Right cardiac atrium (tissue), 5 donors: ENCODE data around the gene DNM3. TPM values are rescaled to one million over a fixed set of nuclear protein-coding genes. Genes with fewer than 3 reads are reported as not detected.

Experiments used
- ATAC-seq, 2 donors: fragments of 200-7000 bp; cut with Tn5 transposase; one replicate each; pipeline versions ENCODE4 v1.8.0 to v1.9.1; 2020; ENCODE audit warnings: moderate library complexity in 2 of 2, mild to moderate bottlenecking in 1 of 2
- DNase-seq, 3 donors: peaks; one replicate each; pipeline ENCODE4 v3.0.0-alpha.2; 2020
- H3K27ac ChIP-seq: one replicate; pipeline ENCODE4 v1.5.1; 2013; ENCODE audit warnings: mild to moderate bottlenecking, low read length, control low read depth, moderate library complexity
- H3K27me3 ChIP-seq: one replicate; pipeline ENCODE4 v1.6.1; 2013; ENCODE audit not compliant: control insufficient read depth, insufficient read depth
- H3K4me1 ChIP-seq: one replicate; pipeline ENCODE4 v1.6.1; 2013; ENCODE audit warnings: low read length; ENCODE audit not compliant: control insufficient read depth, insufficient read depth
- H3K4me3 ChIP-seq: one replicate; pipeline ENCODE4 v1.5.1; 2013; ENCODE audit warnings: low read length, control low read depth
- H3K9me3 ChIP-seq: one replicate; pipeline ENCODE4 v1.6.1; 2013; ENCODE audit warnings: low read length; ENCODE audit not compliant: control insufficient read depth
- WGBS: extraction: QIAGEN DNeasy Blood & Tissue Kit; methylation state at CpG from one replicate; pipeline ENCODE4 v1.1.7; 2013; 5-methylcytosine and 5-hydroxymethylcytosine counted together
- intact Hi-C, 4 donors: fragments of 100-400 bp; cut with DNase I; formaldehyde crosslinking; loops; one replicate each; pipeline versions ENCODE4 v1.11.0 to v1.14.0; 2022 to 2023
- polyA plus RNA-seq: library from polyadenylated mRNA; stranded (reverse); fragments of 200-250 nt; gene quantifications from one replicate; pipeline ENCODE4 v1.2.3, GENCODE V29; 2013
- total RNA-seq, 4 donors: library from RNA; stranded (reverse); fragmentation: NEBNext Ultra II Directional; extraction: Animal tissue kit (Norgen Biotek cat#: 25700); gene quantifications; one replicate each; pipeline ENCODE4 v1.2.1, GENCODE V29; 2021
- donor health status: healthy with polysubstance abuse.
- donor health status: DM: no; HTN: yes; CAD: no.
- donor health status: DM: no; HTN: no; CAD: no.
- donor health status: DM: no; HTN: yes; CAD: no; lungs with severe emphysema.
- donor health status: DM: yes; HTN: yes; CAD: no.

The DNM3 gene
- total and polyA plus RNA-seq, 5 donors = 1.5 to 2.2 (median 1.7) TPM

DNA sequence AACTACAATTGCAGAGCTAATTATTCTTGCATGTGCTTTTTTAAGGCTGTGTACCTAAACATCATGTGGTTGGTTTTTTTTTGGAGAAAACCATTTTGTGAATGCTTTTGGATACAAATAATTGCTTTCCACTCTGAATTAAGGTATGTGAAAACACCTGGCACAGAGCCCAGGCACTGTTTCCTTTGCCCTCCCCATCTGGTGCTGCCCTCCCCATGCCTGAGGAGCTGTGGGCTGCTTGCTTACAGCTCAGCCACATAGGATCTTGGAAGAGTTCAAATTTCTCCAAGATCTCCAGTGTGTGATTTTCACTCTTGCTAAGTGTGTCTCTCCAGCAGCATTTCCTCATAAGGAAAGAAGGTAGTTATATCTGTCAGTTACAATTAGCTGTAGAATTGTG lies 27.8 kb downstream of the DNM3 start:
- peak in 1 of 3 donors; percentile 31 for DNase-seq
- intact Hi-C loops = no loop called here
- no peak overlapping the region for H3K27ac ChIP-seq

DNA sequence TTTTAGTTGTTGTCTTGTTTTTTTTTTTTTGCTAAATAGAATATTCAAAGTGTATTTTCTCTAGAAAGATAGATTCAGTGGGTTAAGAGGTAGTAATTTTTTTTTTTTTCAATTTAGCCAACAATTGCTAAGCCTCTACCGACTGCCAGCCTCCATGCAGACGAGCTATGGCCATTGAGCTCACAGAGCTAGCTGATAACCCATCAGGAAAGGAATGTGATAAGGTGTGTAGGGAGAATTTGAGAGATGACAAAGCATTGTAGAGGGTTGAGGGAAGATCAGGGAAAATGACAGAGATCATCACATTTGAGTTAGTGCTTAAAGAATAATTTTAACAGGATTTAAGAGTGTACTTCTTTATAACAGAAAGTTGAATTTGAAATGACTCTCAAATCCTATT lies 30.6 kb downstream of the DNM3 start:
- intact Hi-C loops = no loop called here
- DNase-seq = no peak
- ATAC-seq = no peak
- 64% methylated on average over 2 of the region's 2 CpGs for WGBS
- Histone ChIP-seq H3K9me3 (no peaks in the 10 kb centered on the region), H3K27ac (no peak overlapping the region), H3K4me3 (no peak overlapping the region), H3K27me3 (no peaks in the 10 kb centered on the region), H3K4me1 (no peaks in the 10 kb centered on the region)

More for the DNA sequence above, 27.8 kb downstream of the DNM3 start:
- H3K4me3 ChIP-seq = no peak overlapping the region
- no peaks in the 10 kb centered on the region for H3K4me1 ChIP-seq
- H3K9me3 ChIP-seq = no peaks in the 10 kb centered on the region
- H3K27me3 ChIP-seq = no peaks in the 10 kb centered on the region
- no peak for ATAC-seq

DNA sequence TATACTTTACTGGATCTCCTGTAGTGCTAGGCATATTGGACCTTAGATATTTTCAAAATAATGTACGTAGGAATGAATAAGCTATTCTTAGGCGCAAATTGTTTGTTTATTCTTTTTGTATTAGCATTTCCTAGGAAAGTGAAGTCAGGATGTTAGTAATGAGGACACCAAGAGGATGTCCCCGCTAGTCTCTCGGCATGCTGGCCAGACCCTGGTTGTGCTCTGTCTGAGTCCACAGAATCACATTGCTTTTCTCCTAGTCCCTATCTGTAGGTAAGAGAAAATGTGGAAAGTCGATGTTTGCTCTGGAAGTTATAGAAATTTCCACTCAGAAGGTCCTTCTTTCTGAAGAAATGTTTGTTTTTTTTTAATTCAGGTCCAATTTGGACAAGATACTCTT lies 31.1 kb downstream of the DNM3 start:
- Histone ChIP-seq H3K4me3 (no peak overlapping the region), H3K27me3 (no peaks in the 10 kb centered on the region), H3K27ac (no peak overlapping the region), H3K4me1 (no peaks in the 10 kb centered on the region), H3K9me3 (no peaks in the 10 kb centered on the region)
- no peak for ATAC-seq
- DNase-seq = no peak
- intact Hi-C loops = no loop called here
- 72% methylated on average over 5 of the region's 5 CpGs for WGBS

DNA sequence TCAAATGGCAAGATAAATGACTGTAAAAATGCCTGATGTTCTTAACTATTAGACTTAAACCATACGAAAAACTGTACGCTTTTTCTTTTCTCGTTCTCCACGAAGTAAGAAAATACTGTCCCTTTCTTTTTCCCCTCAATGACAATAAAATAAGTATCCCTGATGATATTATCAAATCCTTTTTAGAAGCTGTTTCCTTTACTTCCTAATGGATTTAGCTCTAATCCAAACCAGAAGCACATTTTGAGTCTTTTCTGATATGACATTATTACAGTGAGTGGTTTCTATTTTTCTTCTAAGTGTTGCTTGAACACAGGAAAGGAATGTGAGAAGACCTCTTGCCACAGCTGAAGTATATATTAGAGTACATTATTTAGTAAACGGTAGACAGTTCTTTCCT lies 32.4 kb downstream of the DNM3 start:
- H3K9me3 ChIP-seq = no peaks in the 10 kb centered on the region
- H3K27ac ChIP-seq = no peak overlapping the region
- WGBS = 74% methylated on average over 5 of the region's 5 CpGs
- H3K4me1 ChIP-seq = no peaks in the 10 kb centered on the region
- no peaks in the 10 kb centered on the region for H3K27me3 ChIP-seq
- H3K4me3 ChIP-seq = no peak overlapping the region
- DNase-seq (no peak), ATAC-seq (no peak)
- intact Hi-C loops = no loop called here

DNA sequence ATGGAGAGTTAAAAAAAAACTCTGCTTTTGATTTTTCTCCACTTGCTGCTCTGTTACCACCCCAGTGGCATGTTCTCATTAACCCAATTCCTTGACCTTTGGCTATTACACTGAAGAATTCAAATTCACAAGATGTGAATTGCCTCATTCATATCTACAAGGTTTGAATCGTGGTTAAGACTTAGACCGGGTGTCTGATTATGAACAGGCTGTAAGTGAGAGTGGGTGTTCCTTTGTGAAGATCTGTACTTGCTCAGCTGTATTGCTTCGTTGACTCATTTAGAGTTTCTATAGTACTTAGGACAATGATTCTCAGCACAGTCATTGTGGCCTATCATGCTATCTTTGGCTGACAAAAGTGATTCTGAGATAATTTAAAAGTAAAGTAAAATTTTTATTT lies 36.4 kb downstream of the DNM3 start:
- WGBS = 52% methylated on average over 3 of the region's 3 CpGs
- intact Hi-C loops = no loop called here
- ATAC-seq = no peak

DNA sequence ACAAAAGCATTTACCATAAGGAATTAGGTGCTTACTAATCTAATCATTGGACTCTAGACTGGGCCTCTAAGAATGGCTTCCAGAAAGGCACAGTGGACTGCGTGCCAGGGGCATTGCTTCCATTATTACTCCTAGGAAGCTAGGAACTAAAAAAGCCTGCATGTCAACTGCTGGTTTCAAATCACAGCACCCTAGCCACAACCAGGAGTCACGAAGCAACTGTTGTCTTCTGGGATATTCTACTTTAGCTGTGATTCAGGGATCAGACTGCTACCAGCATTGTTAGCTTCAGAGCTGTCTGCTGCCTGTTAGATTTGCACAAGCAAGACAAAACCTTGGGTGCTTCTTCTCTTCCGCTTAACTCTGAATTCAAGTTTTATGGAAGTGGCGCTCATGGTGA lies 38.3 kb downstream of the DNM3 start:
- intact Hi-C loops = no loop called here
- DNase-seq = no peak
- Histone ChIP-seq H3K4me3 (no peak overlapping the region), H3K9me3 (no peaks in the 10 kb centered on the region), H3K27me3 (no peaks in the 10 kb centered on the region), H3K4me1 (no peaks in the 10 kb centered on the region), H3K27ac (no peak overlapping the region)
- ATAC-seq = no peak
- WGBS = 95% methylated on average over 4 of the region's 4 CpGs

More for the DNA sequence above, 36.4 kb downstream of the DNM3 start:
- DNase-seq = no peak
- H3K9me3 ChIP-seq = no peaks in the 10 kb centered on the region
- H3K27me3 ChIP-seq = no peaks in the 10 kb centered on the region
- H3K27ac ChIP-seq = no peak overlapping the region
- no peaks in the 10 kb centered on the region for H3K4me1 ChIP-seq
- H3K4me3 ChIP-seq = no peak overlapping the region

- Histone ChIP-seq H3K4me1 (no peaks in the 10 kb centered on the region), H3K27me3 (no peaks in the 10 kb centered on the region), H3K27ac (no peak overlapping the region), H3K4me3 (no peak overlapping the region), H3K9me3 (no peaks in the 10 kb centered on the region)
- 57% methylated on average over 1 of the region's 1 CpG for WGBS
- DNase-seq (no peak), ATAC-seq (no peak)
- intact Hi-C loops = no loop called here
Measured at GRCh38 chr1:171881442-171881841, 40.1 kb downstream of the DNM3 start.

- no peaks in the 10 kb centered on the region for H3K9me3 ChIP-seq
- ATAC-seq (no peak), DNase-seq (no peak)
- H3K4me3 ChIP-seq = no peak overlapping the region
- H3K27ac ChIP-seq = no peak overlapping the region
- no peaks in the 10 kb centered on the region for H3K27me3 ChIP-seq
- H3K4me1 ChIP-seq = no peaks in the 10 kb centered on the region
- intact Hi-C loops = no loop called here
- 69% methylated on average over 4 of the region's 4 CpGs for WGBS
Measured at GRCh38 chr1:171883849-171884248, 42.6 kb downstream of the DNM3 start.

- DNase-seq = no peak
- 82% methylated on average over 1 of the region's 1 CpG for WGBS
- Histone ChIP-seq H3K27ac (no peak overlapping the region), H3K4me1 (no peaks in the 10 kb centered on the region), H3K9me3 (no peaks in the 10 kb centered on the region), H3K4me3 (no peak overlapping the region), H3K27me3 (no peaks in the 10 kb centered on the region)
- no peak for ATAC-seq
- intact Hi-C loops = no loop called here
Measured at GRCh38 chr1:171884475-171884874, 43.2 kb downstream of the DNM3 start.

DNA sequence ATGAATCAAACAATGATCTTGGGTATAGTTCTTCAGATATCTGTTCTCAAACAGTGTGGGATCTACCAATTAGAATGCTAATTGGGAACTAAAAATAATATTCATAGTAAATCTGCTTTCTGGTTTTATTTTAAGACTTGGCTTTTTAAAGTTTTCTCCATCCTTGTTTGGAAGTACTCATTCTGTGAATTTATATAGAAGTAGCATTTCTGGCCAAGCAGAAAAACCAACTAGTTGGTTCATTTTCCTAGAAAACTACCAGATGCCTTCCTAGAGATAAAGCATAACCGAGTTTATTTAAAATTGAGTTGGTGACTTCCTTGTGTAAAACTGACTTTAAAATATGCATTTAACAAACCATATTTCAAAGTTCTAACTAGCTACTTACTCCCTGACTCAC lies 48.8 kb downstream of the DNM3 start:
- ATAC-seq = no peak
- no peak overlapping the region for H3K4me3 ChIP-seq

DNA sequence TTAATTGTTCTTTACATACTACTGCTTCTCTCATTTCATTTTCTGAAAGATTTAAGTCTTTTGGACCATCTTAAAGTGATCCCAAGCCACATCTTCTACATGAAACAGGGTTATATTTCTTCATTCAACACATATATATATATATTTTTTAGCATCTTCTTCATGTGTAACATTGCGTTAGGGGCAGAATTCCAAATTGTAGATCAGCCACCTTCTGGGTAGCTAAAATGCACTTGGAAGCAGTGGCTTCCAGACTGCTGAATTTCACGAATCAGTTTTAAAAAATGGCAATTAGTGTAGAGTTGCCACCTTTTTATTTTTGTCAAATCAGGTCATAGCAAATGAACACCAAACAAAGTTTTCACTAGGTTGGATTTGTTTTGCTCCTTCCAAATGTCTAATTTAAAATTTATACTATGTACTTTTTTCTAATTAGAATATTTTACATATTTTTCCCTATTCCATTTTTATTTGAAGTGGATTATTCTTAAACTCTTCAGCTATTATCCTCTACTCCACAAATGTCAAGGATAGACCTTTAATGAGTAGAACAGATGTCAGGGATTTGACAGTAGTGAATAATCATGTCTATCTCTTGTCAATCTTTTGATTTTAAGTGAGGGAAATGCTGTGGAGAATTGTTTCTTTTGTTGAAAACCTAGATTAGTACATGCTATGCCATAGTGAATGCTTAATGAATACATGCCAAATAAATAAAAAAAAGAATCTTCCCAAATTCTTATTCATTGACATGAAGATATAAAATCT lies 55.8 kb downstream of the DNM3 start:
- no peak for DNase-seq
- Histone ChIP-seq H3K9me3 (no peaks in the 10 kb centered on the region), H3K4me3 (no peak overlapping the region), H3K27ac (no peak overlapping the region), H3K27me3 (no peaks in the 10 kb centered on the region), H3K4me1 (no peaks in the 10 kb centered on the region)
- intact Hi-C loops = no loop called here
- no peak for ATAC-seq
- WGBS = 93% methylated on average over 2 of the region's 2 CpGs

More for the DNA sequence above, 48.8 kb downstream of the DNM3 start:
- WGBS = 60% methylated on average over 1 of the region's 1 CpG
- H3K4me1 ChIP-seq = no peaks in the 10 kb centered on the region
- no peaks in the 10 kb centered on the region for H3K9me3 ChIP-seq
- intact Hi-C loops = no loop called here
- H3K27ac ChIP-seq = no peak overlapping the region
- H3K27me3 ChIP-seq = no peaks in the 10 kb centered on the region
- no peak for DNase-seq

DNA sequence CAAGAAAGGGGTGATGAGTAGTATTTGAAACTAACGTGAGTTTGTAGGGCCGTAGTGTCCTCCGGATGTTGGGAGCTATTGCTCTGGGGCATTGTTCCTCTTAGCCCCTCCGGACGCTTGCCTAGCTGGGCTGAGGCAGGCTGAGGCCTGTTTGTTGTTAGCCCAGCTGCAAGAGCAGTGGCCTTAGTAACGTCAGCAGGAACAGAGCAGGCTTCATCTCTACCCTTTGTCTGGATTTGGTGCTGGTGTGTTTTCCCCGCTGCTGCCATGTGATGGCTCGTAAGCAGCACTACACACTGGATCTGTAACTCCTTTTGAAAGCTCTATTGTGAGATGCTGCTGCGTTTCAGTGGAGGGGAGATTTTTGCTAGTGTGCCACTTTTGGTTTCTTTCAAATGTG lies 57.6 kb downstream of the DNM3 start:
- 64% methylated on average over 9 of the region's 9 CpGs for WGBS
- Histone ChIP-seq H3K27ac (no peak overlapping the region), H3K4me3 (no peak overlapping the region), H3K9me3 (no peaks in the 10 kb centered on the region), H3K4me1 (no peaks in the 10 kb centered on the region), H3K27me3 (no peaks in the 10 kb centered on the region)
- intact Hi-C loops = no loop called here
- peak in 1 of 3 donors; percentile 48 for DNase-seq
- ATAC-seq = peak in 1 of 2 donors; percentile 62
